Ovary (tissue), 3 donors: ENCODE measurements around the gene SMG6.

Source experiments
- EP300 ChIP-seq: sonication (generic); formaldehyde crosslinking; IDR thresholded peaks from one replicate; pipeline ENCODE4 v1.6.1; 2017; ENCODE audit warnings: antibody characterized with exemption
- POLR2A ChIP-seq: fragments of 450-650 bp; IDR thresholded peaks from one replicate; pipeline ENCODE4 v1.6.1; 2017; ENCODE audit warnings: antibody characterized with exemption, mild to moderate bottlenecking, moderate library complexity
- TF ChIP-seq, protein P1 (sequence below), 3 donors: fragments of 450-650 bp in 2 of 3; fragments of 200-600 bp in 1 of 3; IDR thresholded peaks; one replicate each; pipeline versions ENCODE4 v1.5.1 to v1.8.0; 2016 to 2022; ENCODE audit warnings: antibody characterized with exemption in 3 of 3, mild to moderate bottlenecking in 1 of 3
- donor health status: DM: no; HTN: no; CAD: no.

DNA sequence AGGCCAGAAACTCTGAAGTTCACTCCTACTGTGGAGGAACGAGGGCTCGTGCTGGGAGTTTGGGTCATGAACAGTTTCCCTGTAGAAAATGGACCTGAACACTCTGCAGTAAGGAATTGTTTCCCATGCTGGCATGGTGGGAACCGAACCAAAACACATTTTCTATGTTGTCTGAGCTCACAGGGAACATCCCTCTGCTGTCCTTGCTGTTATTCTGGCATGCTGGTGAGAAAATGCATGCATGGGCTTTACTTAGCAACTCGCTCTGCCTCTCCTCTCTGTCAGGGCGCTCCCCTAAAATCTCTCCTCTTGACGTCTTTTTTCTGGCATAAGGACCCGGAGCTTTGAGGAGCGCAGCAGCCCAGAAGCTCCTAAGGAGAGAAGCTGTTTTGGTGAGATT lies 283.9 kb downstream of the SMG6 start:
- TF ChIP-seq EP300 = no peak
- TF ChIP-seq, protein P1, sequence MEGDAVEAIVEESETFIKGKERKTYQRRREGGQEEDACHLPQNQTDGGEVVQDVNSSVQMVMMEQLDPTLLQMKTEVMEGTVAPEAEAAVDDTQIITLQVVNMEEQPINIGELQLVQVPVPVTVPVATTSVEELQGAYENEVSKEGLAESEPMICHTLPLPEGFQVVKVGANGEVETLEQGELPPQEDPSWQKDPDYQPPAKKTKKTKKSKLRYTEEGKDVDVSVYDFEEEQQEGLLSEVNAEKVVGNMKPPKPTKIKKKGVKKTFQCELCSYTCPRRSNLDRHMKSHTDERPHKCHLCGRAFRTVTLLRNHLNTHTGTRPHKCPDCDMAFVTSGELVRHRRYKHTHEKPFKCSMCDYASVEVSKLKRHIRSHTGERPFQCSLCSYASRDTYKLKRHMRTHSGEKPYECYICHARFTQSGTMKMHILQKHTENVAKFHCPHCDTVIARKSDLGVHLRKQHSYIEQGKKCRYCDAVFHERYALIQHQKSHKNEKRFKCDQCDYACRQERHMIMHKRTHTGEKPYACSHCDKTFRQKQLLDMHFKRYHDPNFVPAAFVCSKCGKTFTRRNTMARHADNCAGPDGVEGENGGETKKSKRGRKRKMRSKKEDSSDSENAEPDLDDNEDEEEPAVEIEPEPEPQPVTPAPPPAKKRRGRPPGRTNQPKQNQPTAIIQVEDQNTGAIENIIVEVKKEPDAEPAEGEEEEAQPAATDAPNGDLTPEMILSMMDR (IDR thresholded peaks at IDR 0.05) = no peak
- no peak for TF ChIP-seq POLR2A
